NCI-H2107 (cell line): ENCODE data around the gene ATP10A.

Source experiments
- DNase-seq: peaks from one replicate; lab custom pipeline; 2025; lab: John Stamatoyannopoulos, UW

Gene ATP10A

GRCh38 chr15:25812845-25813244 lies 50.3 kb downstream of the ATP10A start:
- no peak for DNase-seq

GRCh38 chr15:25812073-25812472 lies 51.1 kb downstream of the ATP10A start:
- DNase-seq, result no peak

- no peak for DNase-seq
Measured at GRCh38 chr15:25811481-25811906, 51.6 kb downstream of the ATP10A start.

GRCh38 chr15:25810631-25811091 lies 52.5 kb downstream of the ATP10A start:
- DNase-seq, result no peak

- no peak for DNase-seq
Measured at GRCh38 chr15:25810154-25810553, 53.0 kb downstream of the ATP10A start.

- DNase-seq, result no peak
Measured at GRCh38 chr15:25807063-25807462, 56.1 kb downstream of the ATP10A start.

GRCh38 chr15:25805031-25805430 lies 58.1 kb downstream of the ATP10A start:
- no peak for DNase-seq

- no peak for DNase-seq
Measured at GRCh38 chr15:25804451-25804850, 58.7 kb downstream of the ATP10A start.

- no peak for DNase-seq
Measured at GRCh38 chr15:25803541-25803940, 59.6 kb downstream of the ATP10A start.

GRCh38 chr15:25803036-25803435 lies 60.1 kb downstream of the ATP10A start:
- DNase-seq, result no peak

GRCh38 chr15:25802285-25802830 lies 60.8 kb downstream of the ATP10A start:
- DNase-seq, result no peak

- DNase-seq, result no peak
Measured at GRCh38 chr15:25801586-25802284, 61.4 kb downstream of the ATP10A start.

- no peak for DNase-seq
Measured at GRCh38 chr15:25800761-25801515, 62.2 kb downstream of the ATP10A start.

- no peak for DNase-seq
Measured at GRCh38 chr15:25799906-25800700, 63.0 kb downstream of the ATP10A start.

- DNase-seq, result no peak
Measured at GRCh38 chr15:25797936-25798901, 64.9 kb downstream of the ATP10A start.

GRCh38 chr15:25797511-25797935 lies 65.6 kb downstream of the ATP10A start:
- DNase-seq, result no peak

- no peak for DNase-seq
Measured at GRCh38 chr15:25797035-25797434, 66.1 kb downstream of the ATP10A start.

GRCh38 chr15:25796395-25796794 lies 66.7 kb downstream of the ATP10A start:
- DNase-seq, result no peak

- no peak for DNase-seq
Measured at GRCh38 chr15:25795712-25796111, 67.4 kb downstream of the ATP10A start.

GRCh38 chr15:25795061-25795460 lies 68.1 kb downstream of the ATP10A start:
- DNase-seq, result no peak
